ENCODE results near the gene RBM47.
"Not testable (repeated sequence)": the region's sequence is repeated elsewhere in the genome, so short reads cannot be mapped to it uniquely, and the experiment has no call there.

Gene RBM47

DNA sequence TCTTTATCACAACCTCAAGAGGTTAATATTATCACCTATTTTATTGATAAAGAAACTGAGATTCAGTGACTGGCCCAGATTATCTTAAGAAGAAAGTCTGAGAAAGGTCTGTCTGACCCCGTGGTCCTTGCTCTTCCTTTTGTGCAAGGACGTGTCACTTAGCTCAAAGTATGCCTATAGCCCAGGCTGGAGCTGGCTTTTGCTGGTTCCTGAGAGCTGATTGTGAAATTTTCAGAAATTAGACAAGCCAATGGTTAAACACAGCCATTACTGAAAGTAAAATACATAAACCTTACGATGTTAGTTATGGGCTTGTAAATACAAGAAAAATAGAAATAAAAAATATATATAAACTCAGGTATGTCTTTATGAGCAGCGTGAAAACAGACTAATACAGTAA lies 224.5 kb downstream of the RBM47 start:
- H3K9me3 ChIP-seq (ENCODE audit: control insufficient read depth, insufficient read depth, low read depth, low read length): peaks cover 18% of the 10 kb centered on the region
- H3K27me3 ChIP-seq (ENCODE audit: control insufficient read depth, insufficient read depth, low read length): no peaks in the 10 kb centered on the region
- no peak overlapping the region for H3K9ac ChIP-seq (ENCODE audit: low read length)
- no peaks in the 10 kb centered on the region for H3K36me3 ChIP-seq (ENCODE audit: control insufficient read depth, insufficient read depth, low read length)
- H3K27ac ChIP-seq (ENCODE audit: low read depth, low read length): no peak overlapping the region
- H3K4me1 ChIP-seq (ENCODE audit: control insufficient read depth, insufficient read depth, low read length): peaks cover 17% of the 10 kb centered on the region; the same call in 1 of the 2 replicates
- no peak overlapping the region for H3K4me3 ChIP-seq (ENCODE audit: low read depth, low read length)

DNA sequence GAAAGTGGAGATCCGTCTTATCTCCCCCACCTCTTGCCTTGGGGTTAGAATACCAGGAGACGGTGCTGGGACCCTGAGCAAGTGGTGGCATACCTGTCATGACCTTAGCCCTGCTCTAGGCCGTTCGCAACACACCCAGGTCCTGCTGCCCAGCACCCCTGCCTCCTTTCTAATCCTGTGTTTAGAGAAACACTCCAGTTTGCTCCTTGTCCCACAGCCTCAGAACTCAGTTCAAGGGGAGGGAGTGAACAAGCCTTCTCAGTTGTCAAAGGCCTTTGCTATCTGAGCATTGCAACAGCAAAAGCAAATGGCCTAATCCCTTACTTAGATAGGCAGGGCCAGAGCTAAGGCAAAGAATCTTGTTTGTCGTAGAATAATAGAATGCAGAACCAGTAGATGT lies 226.6 kb downstream of the RBM47 start:
- Histone ChIP-seq H3K9ac (ENCODE audit: low read length) (no peak overlapping the region), H3K9me3 (ENCODE audit: control insufficient read depth, insufficient read depth, low read depth, low read length) (peaks cover 18% of the 10 kb centered on the region), H3K27me3 (ENCODE audit: control insufficient read depth, insufficient read depth, low read length) (no peaks in the 10 kb centered on the region), H3K36me3 (ENCODE audit: control insufficient read depth, insufficient read depth, low read length) (no peaks in the 10 kb centered on the region), H3K4me3 (ENCODE audit: low read depth, low read length) (no peak overlapping the region), H3K4me1 (ENCODE audit: control insufficient read depth, insufficient read depth, low read length) (peaks cover 17% of the 10 kb centered on the region; the same call in 1 of the 2 replicates), H3K27ac (ENCODE audit: low read depth, low read length) (no peak overlapping the region)

- H3K36me3 ChIP-seq (ENCODE audit: control insufficient read depth, insufficient read depth, low read length): no peaks in the 10 kb centered on the region
- no peak overlapping the region for H3K27ac ChIP-seq (ENCODE audit: low read depth, low read length)
- H3K9ac ChIP-seq (ENCODE audit: low read length): no peak overlapping the region
- peaks cover 17% of the 10 kb centered on the region; the same call in 1 of the 2 replicates for H3K4me1 ChIP-seq (ENCODE audit: control insufficient read depth, insufficient read depth, low read length)
- H3K27me3 ChIP-seq (ENCODE audit: control insufficient read depth, insufficient read depth, low read length): no peaks in the 10 kb centered on the region
- peaks cover 15% of the 10 kb centered on the region for H3K9me3 ChIP-seq (ENCODE audit: control insufficient read depth, insufficient read depth, low read depth, low read length)
- no peak overlapping the region for H3K4me3 ChIP-seq (ENCODE audit: low read depth, low read length)
Observed at GRCh38 chr4:40402556-40402955, 227.1 kb downstream of the RBM47 start.

DNA sequence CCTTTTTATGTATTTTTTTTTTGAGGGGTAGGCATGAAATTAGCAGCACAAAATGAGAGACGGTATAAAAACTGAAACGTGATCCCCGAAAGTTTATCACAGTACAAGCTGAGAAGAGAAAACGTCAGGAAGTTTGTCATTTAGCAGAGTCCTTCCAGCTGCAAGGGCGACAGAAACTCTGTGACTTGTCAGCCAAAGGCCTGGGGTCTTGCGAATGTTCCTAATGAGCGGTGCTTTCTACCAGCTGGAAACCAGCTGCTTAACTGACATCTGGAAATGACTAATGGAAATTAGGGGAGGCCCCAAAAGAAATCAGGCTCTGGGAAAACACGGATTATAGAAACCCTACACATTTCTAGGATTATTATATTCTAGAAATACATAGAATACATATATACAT lies 228.0 kb downstream of the RBM47 start:
- Histone ChIP-seq H3K27me3 (ENCODE audit: control insufficient read depth, insufficient read depth, low read length) (no peaks in the 10 kb centered on the region), H3K9ac (ENCODE audit: low read length) (no peak overlapping the region), H3K4me1 (ENCODE audit: control insufficient read depth, insufficient read depth, low read length) (peaks cover 17% of the 10 kb centered on the region; the same call in 1 of the 2 replicates), H3K36me3 (ENCODE audit: control insufficient read depth, insufficient read depth, low read length) (no peaks in the 10 kb centered on the region), H3K9me3 (ENCODE audit: control insufficient read depth, insufficient read depth, low read depth, low read length) (peaks cover 6% of the 10 kb centered on the region), H3K27ac (ENCODE audit: low read depth, low read length) (no peak overlapping the region), H3K4me3 (ENCODE audit: low read depth, low read length) (no peak overlapping the region)

- Histone ChIP-seq H3K9me3 (ENCODE audit: control insufficient read depth, insufficient read depth, low read depth, low read length) (0 out of 2 replicates have a peak, but pooled peaks cover under 1% of the 10 kb centered on the region), H3K4me3 (ENCODE audit: low read depth, low read length) (no peak overlapping the region), H3K36me3 (ENCODE audit: control insufficient read depth, insufficient read depth, low read length) (no peaks in the 10 kb centered on the region), H3K27ac (ENCODE audit: low read depth, low read length) (no peak overlapping the region), H3K27me3 (ENCODE audit: control insufficient read depth, insufficient read depth, low read length) (no peaks in the 10 kb centered on the region), H3K9ac (ENCODE audit: low read length) (no peak overlapping the region), H3K4me1 (ENCODE audit: control insufficient read depth, insufficient read depth, low read length) (peaks cover 21% of the 10 kb centered on the region)
Observed at GRCh38 chr4:40401096-40401495, 228.6 kb downstream of the RBM47 start.

GRCh38 chr4:40399578-40399977 lies 230.1 kb downstream of the RBM47 start:
- H3K9ac ChIP-seq (ENCODE audit: low read length): no peak overlapping the region
- no peak overlapping the region for H3K27ac ChIP-seq (ENCODE audit: low read depth, low read length)
- H3K9me3 ChIP-seq (ENCODE audit: control insufficient read depth, insufficient read depth, low read depth, low read length): no peaks in the 10 kb centered on the region
- no peak overlapping the region for H3K4me3 ChIP-seq (ENCODE audit: low read depth, low read length)
- H3K27me3 ChIP-seq (ENCODE audit: control insufficient read depth, insufficient read depth, low read length): no peaks in the 10 kb centered on the region
- no peaks in the 10 kb centered on the region for H3K36me3 ChIP-seq (ENCODE audit: control insufficient read depth, insufficient read depth, low read length)
- H3K4me1 ChIP-seq (ENCODE audit: control insufficient read depth, insufficient read depth, low read length): peaks cover 26% of the 10 kb centered on the region

DNA sequence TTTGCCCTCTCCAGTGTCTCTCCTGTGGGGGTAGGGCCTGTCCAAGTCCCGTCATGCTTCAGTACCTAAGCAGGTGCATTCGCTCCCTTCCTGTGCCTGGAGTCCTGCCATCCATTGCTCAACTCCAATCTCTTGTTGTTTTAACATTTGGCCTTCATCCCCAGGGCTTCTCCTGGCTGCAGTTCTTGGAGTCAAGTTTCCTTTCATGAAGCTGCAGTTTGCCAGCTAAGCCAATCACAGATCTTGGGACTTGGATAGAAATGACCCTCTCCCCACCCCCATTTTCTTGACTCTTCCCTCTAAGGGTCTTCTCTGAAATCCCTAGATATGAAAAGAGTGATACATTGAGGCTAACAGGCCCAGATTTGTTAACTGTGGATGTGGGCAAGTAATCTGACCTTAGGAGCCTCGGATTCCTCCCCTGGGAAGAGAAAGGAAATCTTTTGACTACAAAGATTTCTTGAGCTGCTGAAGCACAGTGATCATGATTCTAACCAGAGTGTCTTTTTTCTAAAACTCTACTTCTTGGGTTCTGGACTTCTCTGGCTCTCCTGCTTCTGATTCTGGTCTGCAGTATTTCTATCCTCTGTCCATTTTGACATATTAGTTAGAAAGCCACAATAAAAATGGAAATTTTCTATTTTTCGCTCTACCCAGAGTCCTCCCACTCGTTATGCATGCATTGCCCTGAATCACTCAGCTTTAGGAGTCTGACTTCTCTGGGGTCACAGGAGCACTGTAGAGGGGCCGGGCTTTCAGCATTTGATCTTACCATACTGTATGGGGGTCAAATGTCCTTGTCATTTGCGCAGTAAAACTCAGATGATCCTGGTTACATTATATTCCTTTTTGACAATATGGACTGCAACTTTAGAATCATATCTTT lies 233.5 kb downstream of the RBM47 start:
- Histone ChIP-seq H3K27ac (ENCODE audit: low read depth, low read length) (no peak overlapping the region), H3K9me3 (ENCODE audit: control insufficient read depth, insufficient read depth, low read depth, low read length) (no peaks in the 10 kb centered on the region), H3K9ac (ENCODE audit: low read length) (no peak overlapping the region), H3K4me3 (ENCODE audit: low read depth, low read length) (no peak overlapping the region), H3K4me1 (ENCODE audit: control insufficient read depth, insufficient read depth, low read length) (peaks cover 11% of the 10 kb centered on the region), H3K27me3 (ENCODE audit: control insufficient read depth, insufficient read depth, low read length) (no peaks in the 10 kb centered on the region), H3K36me3 (ENCODE audit: control insufficient read depth, insufficient read depth, low read length) (no peaks in the 10 kb centered on the region)

- no peak overlapping the region for H3K27ac ChIP-seq (ENCODE audit: low read depth, low read length)
- peaks cover 11% of the 10 kb centered on the region for H3K4me1 ChIP-seq (ENCODE audit: control insufficient read depth, insufficient read depth, low read length)
- no peaks in the 10 kb centered on the region for H3K27me3 ChIP-seq (ENCODE audit: control insufficient read depth, insufficient read depth, low read length)
- no peaks in the 10 kb centered on the region for H3K36me3 ChIP-seq (ENCODE audit: control insufficient read depth, insufficient read depth, low read length)
- no peak overlapping the region for H3K4me3 ChIP-seq (ENCODE audit: low read depth, low read length)
- H3K9me3 ChIP-seq (ENCODE audit: control insufficient read depth, insufficient read depth, low read depth, low read length): no peaks in the 10 kb centered on the region
- no peak overlapping the region for H3K9ac ChIP-seq (ENCODE audit: low read length)
Observed at GRCh38 chr4:40395166-40395900, 234.3 kb downstream of the RBM47 start.

- Histone ChIP-seq H3K9me3 (ENCODE audit: control insufficient read depth, insufficient read depth, low read depth, low read length) (no peaks in the 10 kb centered on the region), H3K4me1 (ENCODE audit: control insufficient read depth, insufficient read depth, low read length) (peaks cover 11% of the 10 kb centered on the region), H3K36me3 (ENCODE audit: control insufficient read depth, insufficient read depth, low read length) (no peaks in the 10 kb centered on the region), H3K4me3 (ENCODE audit: low read depth, low read length) (no peak overlapping the region), H3K9ac (ENCODE audit: low read length) (no peak overlapping the region), H3K27me3 (ENCODE audit: control insufficient read depth, insufficient read depth, low read length) (no peaks in the 10 kb centered on the region), H3K27ac (ENCODE audit: low read depth, low read length) (no peak overlapping the region)
Observed at GRCh38 chr4:40394236-40394635, 235.4 kb downstream of the RBM47 start.

- H3K4me1 ChIP-seq (ENCODE audit: control insufficient read depth, insufficient read depth, low read length): peaks cover 11% of the 10 kb centered on the region
- H3K27ac ChIP-seq (ENCODE audit: low read depth, low read length); H3K36me3 ChIP-seq (ENCODE audit: control insufficient read depth, insufficient read depth, low read length); H3K9me3 ChIP-seq (ENCODE audit: control insufficient read depth, insufficient read depth, low read depth, low read length); H3K27me3 ChIP-seq (ENCODE audit: control insufficient read depth, insufficient read depth, low read length); H3K4me3 ChIP-seq (ENCODE audit: low read depth, low read length); H3K9ac ChIP-seq (ENCODE audit: low read length): not testable (repeated sequence)
Observed at GRCh38 chr4:40392241-40392640, 237.4 kb downstream of the RBM47 start.

GRCh38 chr4:40389986-40390385 lies 239.7 kb downstream of the RBM47 start:
- no peak overlapping the region for H3K4me3 ChIP-seq (ENCODE audit: low read depth, low read length)
- no peak overlapping the region for H3K27ac ChIP-seq (ENCODE audit: low read depth, low read length)
- no peaks in the 10 kb centered on the region for H3K36me3 ChIP-seq (ENCODE audit: control insufficient read depth, insufficient read depth, low read length)

More at GRCh38 chr4:40389986-40390385, 239.7 kb downstream of the RBM47 start:
- Histone ChIP-seq H3K4me1 (ENCODE audit: control insufficient read depth, insufficient read depth, low read length) (no peaks in the 10 kb centered on the region), H3K9me3 (ENCODE audit: control insufficient read depth, insufficient read depth, low read depth, low read length) (no peaks in the 10 kb centered on the region), H3K9ac (ENCODE audit: low read length) (no peak overlapping the region), H3K27me3 (ENCODE audit: control insufficient read depth, insufficient read depth, low read length) (no peaks in the 10 kb centered on the region)

Data from HUES6 (cell line).